Activated gamma-delta T cell treated with anti-CD3 and anti-CD28 coated beads, Interleukin-2, amount 50 U/mL, for 16 hours (primary cell): Measurements from ENCODE around the gene C2orf81.

Experiments used
- DNase-seq: peaks from one replicate; pipeline ENCODE4 v3.0.0-alpha.2; 2020; ENCODE audit warnings: low read depth

The C2orf81 gene

GRCh38 chr2:74390606-74391005, 30.8 kb downstream of the C2orf81 start:
- no peak for DNase-seq

GRCh38 chr2:74387346-74387745, 34.1 kb downstream of the C2orf81 start:
- no peak for DNase-seq

- DNase-seq = no peak
Observed at GRCh38 chr2:74385396-74385795, 36.0 kb downstream of the C2orf81 start.

DNA sequence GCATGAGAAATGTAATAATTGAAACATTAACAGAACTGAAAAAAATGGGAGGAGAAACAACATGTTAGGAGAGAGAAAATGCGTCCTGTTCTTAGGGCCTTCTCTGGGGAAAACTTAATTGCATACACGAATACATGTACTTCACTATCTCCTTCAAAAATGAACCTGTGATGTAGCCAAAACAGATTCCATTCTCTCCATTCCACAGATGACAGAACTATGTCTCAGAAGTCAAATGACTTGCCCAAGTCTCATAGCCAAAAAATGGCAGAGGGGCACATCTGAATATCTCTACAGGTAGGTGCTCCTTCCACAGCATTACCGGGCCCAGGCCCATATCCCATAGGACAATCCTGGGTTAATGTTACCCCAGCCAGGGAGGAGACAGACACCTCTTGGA, 37.4 kb downstream of the C2orf81 start:
- no peak for DNase-seq

- DNase-seq = no peak
Observed at GRCh38 chr2:74383254-74383653, 38.2 kb downstream of the C2orf81 start.

- no peak for DNase-seq
Observed at GRCh38 chr2:74381751-74382150, 39.7 kb downstream of the C2orf81 start.

DNA sequence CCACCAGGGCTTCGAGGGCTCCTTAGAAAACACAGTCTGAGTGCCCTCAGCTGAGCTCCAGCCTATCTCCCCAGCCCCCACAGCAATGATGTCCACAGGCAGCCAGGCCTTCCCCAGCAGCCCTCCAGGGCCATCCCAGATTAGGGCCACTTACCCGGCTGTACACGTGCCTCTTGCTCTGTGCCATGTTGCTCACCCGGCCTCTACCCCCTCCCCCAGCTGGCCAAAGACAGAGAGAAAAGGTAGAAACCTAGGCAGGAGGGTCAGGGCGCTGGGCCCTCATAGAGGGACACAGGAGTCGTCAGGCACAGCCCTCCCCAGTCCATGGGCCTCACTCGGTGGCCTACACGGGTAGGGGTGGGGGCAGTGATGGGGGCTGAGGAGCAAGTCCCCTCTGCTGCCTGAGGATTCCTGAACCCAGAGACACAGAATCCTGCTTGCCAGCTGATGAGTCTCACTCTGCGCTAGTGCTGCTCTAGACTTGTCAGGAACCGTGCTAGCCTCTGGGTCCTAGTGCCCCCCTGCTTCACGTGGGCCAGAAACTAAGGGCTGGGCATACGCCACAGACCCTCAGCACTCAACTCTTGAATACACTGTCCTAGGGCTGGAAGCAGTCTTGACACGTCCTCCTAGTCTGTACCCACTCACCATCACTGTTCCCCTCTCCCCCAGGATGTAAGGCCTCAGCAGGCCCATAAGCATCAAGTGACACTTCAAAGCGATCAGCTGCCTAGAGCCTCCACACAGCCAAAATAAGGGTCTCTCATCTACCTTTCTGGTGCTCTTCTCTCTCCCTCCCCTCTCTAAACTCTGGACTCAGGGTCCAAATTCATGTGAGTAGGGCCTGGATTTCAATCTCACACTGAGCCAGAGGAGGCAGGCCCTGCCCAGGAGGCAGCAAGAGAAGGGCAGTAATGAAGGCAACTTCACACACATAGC, 41.3 kb downstream of the C2orf81 start, which contains the start of gene DCTN1:
Gene DCTN1 (minus strand): TSS at position 461 of the 939 bp plus-strand sequence. CDS start 274 bp downstream, at position 187.
- DNase-seq = no peak

DNA sequence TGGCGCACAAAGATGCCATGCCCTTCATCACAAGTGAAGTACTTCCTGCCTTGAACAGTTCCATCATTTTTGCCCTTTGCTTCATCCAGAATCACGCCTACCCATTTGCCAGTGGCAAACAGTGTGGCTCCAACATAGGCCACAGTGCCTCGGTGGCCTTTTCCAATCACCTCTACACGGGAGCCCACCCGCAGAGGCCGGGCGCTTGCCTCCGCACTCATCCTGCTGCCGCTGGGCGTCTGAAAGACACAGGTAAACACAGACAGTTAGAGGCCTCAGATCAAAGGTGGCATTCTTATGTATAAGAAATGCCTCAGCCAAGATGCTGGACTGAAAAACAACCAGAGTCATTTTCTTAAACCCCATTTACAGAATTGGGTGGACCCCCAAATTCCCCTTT, 43.4 kb downstream of the C2orf81 start:
- DNase-seq = no peak

- no peak for DNase-seq
Observed at GRCh38 chr2:74375838-74376237, 45.6 kb downstream of the C2orf81 start.

DNA sequence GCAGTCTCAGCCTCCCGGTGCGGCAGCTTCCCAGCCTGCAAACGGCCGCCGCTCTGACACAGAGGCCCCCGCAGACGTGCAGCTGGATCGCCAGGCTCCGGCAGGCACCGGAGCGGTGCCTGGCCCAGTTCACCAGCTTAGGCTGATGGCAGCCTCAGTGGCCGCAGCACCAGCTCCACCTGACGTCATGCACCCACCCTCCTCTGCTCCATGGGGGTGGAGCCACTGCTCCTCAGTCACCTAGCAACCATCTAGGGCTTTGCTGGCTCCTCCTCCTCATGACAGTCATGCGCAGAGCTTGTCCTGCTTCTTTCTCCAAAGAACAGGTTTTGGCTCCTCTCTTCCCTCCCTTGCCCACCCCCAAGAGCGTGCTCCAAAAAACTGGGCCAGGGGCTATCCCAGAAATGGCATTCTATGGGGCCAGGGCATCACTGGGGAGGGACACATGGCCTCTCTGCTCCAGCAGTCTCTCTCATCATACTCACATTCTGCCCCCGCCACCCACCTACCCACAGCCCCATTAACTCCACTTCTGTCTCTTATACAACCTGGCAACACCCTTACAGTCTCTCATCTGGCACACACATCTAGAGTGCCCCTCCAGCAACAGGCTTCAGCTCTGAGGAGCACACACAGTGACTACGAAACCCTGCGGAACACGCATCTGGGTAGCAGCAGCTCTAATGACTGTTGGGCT, 46.8 kb downstream of the C2orf81 start:
- no peak for DNase-seq

DNA sequence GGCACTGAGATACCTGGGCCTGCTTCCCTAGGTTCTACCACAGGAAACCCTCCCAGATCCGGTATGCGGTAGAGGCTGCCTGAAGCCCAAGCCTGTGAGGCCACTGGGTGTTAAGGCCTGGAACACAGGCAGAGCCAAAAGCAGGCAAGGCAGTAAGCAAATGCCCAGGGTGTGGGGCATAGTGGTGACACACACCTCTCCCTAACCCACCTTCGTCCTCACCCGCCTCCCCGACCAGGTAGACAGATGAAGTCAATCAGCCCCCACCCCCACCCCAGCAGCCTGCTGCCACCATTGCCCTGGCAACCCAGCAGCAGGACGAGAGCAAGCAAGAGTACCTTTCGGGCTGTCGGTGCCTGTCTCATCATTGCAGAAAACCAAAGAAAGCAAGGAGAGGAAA, 47.4 kb downstream of the C2orf81 start:
- DNase-seq = no peak

DNA sequence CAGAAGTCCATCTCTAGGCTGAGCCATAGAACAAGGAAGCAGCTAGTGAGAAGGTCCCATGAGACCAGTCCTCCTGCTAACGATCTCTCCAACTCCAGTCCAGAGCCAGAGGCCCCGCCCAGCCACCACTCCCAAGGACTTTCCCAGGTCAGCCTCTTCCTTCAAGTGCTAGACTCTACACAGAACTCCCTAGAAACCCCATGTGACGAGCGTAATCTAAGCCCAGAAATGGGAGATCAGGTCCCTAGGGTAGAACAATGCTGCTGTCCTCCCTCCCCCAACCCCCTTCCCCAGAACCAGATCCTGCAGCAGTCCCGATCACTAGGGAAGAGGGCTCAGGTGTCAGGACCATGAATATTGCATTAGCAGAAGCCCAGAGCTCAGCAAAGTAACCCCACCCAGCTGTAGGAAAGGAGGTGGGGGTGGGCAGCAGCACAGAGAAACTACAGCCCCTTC, 48.2 kb downstream of the C2orf81 start:
- DNase-seq = no peak

GRCh38 chr2:74372674-74373073, 48.7 kb downstream of the C2orf81 start:
- no peak for DNase-seq

DNA sequence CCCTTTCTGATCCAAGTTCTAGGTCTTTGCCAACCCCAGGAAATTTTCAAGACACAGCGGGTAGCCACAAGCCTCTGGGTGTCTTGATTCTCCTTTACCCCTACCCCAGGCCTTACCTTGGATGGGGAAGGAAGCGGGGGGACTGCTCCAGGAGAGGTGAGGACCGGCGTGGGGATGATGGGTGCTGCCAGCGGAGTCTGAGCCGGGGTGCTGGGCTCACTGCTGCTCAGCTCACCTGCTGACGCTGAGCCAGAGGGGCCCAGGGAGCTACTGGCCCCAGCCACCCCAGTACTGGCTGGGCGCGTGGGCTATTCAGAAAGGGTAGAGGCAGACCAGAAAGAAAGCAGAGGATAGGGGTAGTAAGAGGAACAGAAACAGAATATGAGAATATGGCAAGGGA, 50.0 kb downstream of the C2orf81 start:
- DNase-seq = no peak

- DNase-seq = no peak
Observed at GRCh38 chr2:74369976-74370375, 51.4 kb downstream of the C2orf81 start.

DNA sequence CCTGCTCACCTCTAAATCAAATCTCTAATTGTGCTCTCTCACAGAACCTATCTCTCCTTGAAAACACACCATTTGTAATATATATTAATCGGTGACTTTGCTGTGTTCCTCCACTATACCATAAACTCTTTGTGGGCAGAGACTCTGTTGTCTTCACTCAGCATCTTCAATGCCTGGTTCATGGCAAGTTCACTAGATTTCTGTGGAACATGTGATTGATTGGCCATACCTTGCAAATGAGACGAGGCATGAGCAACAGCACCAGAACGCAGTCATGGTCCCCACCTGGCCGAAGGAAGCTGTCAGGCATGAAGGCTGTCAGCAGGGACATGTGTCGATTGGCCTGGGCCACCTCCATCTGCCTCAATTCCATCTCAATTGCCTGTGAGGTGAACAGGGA, 52.9 kb downstream of the C2orf81 start:
- DNase-seq = no peak

DNA sequence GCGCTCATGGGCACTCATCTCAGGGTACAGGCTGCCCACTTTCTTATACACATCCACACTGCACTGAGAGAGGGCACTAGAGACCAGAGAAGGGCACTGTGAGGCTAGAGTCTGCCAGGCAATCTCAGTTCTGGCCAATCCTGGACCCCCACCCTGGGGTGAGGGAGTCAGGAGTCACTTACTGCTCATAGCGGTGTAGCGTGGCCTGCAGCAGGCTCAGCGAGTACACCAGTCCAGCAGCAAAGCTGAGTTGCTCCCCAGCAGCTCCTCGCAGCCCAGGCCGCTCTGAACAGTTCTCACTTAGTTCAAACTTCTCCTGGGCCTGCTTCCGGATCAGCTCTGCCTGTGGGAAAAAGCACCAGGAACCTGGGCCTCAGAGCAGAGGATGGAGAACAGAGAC, 53.6 kb downstream of the C2orf81 start:
- DNase-seq = no peak

DNA sequence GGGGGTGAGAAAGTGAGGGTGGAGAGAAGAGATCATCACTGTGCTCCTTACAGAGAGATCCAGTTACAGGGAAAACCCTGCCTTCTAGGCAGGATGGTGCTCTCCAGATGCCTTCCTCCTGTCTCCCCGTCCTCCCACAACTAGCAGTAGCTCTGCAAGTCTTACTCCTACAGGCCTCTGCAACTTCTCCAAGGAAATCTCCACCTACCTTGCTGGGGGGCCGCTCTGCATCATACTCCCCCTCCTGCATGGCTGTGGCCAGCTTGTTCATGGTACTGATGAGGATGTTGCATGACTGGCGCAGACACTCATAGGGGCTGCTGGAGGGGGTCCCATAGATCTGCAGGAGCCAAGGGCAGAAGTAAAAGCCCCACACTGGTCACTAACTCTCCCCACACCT, 55.4 kb downstream of the C2orf81 start:
- no peak for DNase-seq

DNA sequence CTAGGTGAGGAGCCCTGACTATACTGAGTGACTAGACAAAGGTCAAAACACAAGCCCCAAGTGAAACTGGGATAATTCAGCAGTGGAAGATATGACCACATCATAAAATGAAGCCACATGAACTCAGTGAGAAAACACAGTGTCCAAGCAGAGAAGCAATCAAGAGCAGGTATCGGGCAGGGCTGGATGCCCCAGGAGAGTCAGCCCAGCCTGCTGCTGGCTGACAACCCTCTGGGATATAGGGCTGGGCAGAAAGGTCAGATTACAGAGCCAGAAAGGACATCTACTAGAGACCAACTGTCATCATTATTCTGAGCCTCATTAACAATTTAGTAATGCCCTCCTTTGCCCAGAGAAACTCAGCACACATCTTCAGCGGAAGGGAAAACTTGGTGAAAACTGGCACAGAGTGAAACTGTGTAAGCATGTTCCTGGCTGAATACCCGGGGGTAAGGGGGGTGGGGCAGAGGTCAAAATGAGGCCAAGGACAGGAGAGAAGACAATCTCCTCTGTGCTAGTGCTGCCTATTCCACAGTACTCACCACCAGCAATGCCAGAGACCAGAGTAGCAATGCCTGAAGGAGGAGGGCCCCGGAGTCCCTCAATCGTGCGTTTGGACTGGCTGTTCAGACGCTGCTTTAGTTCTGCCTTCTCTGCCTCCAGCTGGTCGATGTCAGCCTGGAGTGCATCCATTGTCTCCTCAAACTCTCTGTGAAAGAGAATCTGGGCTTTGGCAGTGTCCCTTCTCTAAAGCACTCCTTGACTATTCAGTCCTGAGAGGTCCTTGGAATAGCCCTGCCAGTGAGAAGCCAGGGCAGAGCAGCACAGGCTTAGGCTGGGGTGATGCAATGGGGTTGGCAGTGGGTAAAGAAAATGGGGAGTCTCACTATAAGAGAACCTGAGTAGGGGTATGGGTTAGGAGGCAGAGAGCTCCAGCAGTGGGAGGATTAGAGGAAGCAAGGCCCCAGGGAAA, 56.6 kb downstream of the C2orf81 start:
- no peak for DNase-seq
